ENCODE results near the gene SLC15A4.

DNA sequence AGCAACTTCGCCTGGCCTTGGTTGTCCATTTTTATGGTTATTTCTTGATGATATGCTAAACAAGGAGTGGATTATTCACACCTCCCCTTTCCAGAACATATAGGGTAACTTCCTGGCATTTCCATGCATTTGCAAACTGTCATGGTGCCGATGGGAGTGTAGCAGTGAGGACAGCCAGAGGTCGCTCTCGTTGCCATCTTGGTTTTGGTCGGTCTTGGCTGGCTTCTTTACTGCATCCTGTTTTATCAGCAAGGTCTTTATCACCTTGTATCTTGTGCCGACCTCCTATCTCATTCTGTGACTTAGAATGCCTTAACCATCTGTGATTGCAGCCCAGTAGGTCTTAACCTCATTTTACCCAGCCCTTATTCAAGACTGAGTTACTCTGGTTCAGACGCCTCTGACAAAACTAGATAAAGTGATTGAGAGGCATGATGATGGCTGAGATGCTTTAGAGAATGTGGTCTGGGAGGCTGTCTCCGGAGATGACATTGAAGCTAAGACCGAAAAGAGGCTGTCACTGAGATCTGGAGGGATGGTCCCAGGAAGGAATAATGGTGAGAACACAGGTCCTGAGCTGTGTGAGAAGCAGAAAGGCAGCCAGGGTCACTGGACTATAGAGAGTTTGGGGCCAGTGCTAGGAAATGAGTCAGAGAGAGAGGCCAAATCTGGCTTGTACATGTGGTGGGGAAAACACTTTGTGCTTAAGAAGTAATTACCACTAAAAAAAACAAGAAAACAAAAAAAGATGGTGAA, 32.5 kb upstream of the SLC15A4 start:
- no peak for TF ChIP-seq POLR2A (IDR thresholded peaks at IDR 0.05; ENCODE audit: low read length)
- no peak for TF ChIP-seq GATA1 (IDR thresholded peaks at IDR 0.05; ENCODE audit: low read depth, low read length)
